GM13976 (cell line): ENCODE data around the gene TPCN2.

ENCODE experiments used
- DNase-seq: peaks from one replicate; pipeline ENCODE4 v3.0.0; 2012; ENCODE audit warnings: low spot score
- CTCF ChIP-seq: IDR thresholded peaks from 2 replicates; pipeline ENCODE4 v1.5.1; 2012; ENCODE audit warnings: borderline replicate concordance, mild to moderate bottlenecking; ENCODE audit not compliant: insufficient read depth; ENCODE audit errors: extremely low read depth, missing control alignments, control extremely low read depth
- in situ Hi-C: fragments of 300-500 bp; cut with MboI; formaldehyde crosslinking; loops from one replicate; pipeline ENCODE4 v1.12.0; 2022; ENCODE audit warnings: low sequenced_read_pairs, mixed read lengths, inconsistent platforms; ENCODE audit not compliant: unreplicated experiment

TPCN2 gene

GRCh38 chr11:69010964-69011623 lies 37.6 kb upstream of the TPCN2 start:
- TF ChIP-seq CTCF, result no peak
- in situ Hi-C loops, result no loop called here
- no peak for DNase-seq

GRCh38 chr11:69011624-69012091 lies 37.1 kb upstream of the TPCN2 start:
- DNase-seq, result no peak
- in situ Hi-C loops, result no loop called here
- TF ChIP-seq CTCF, result no peak

- DNase-seq, result no peak
- in situ Hi-C loops, result no loop called here
- TF ChIP-seq CTCF, result no peak
These were observed 36.4 kb upstream of the TPCN2 start for GRCh38 chr11:69012092-69013008.

GRCh38 chr11:69013009-69013951 lies 35.5 kb upstream of the TPCN2 start, which contains the start of gene MRGPRF:
Gene MRGPRF, minus strand, starts transcription at chr11:69013246. Its CDS starts 3,345 bp downstream, at chr11:69009901.
- in situ Hi-C loops, result no loop called here
- no peak for DNase-seq
- TF ChIP-seq CTCF, result no peak

GRCh38 chr11:69014084-69014851 lies 34.5 kb upstream of the TPCN2 start:
- in situ Hi-C loops, result no loop called here
- no peak for TF ChIP-seq CTCF
- no peak for DNase-seq
